SK-N-SH treated with all-trans-retinoic acid at 6 μM for 48 hours (cell line): ENCODE data around the gene OPRM1.

Source experiments
- ARNTL ChIP-seq: fragments of 450-650 bp; formaldehyde crosslinking; IDR thresholded peaks from 2 replicates; pipeline ENCODE4 v1.5.0; 2020; ENCODE audit warnings: low read depth, mild to moderate bottlenecking, moderate library complexity, borderline replicate concordance
- GLIS3 ChIP-seq: fragments of 250-450 bp; sonication (Bioruptor Pico); IDR thresholded peaks from 2 replicates; pipeline ENCODE4 v1.5.0; 2020; ENCODE audit warnings: mild to moderate bottlenecking, moderate library complexity
- PPARA ChIP-seq: fragments of 250-450 bp; sonication (Bioruptor Pico); IDR thresholded peaks from 2 replicates; pipeline ENCODE4 v1.5.0; 2020; ENCODE audit warnings: mild to moderate bottlenecking, borderline replicate concordance
- RARB ChIP-seq: fragments of 250-450 bp; sonication (Bioruptor Pico); IDR thresholded peaks from 2 replicates; pipeline ENCODE4 v1.8.0; 2021; ENCODE audit warnings: mild to moderate bottlenecking, moderate library complexity
- SNAI2 ChIP-seq: fragments of 250-450 bp; sonication (Bioruptor Pico); IDR thresholded peaks from 2 replicates; pipeline ENCODE4 v1.5.0; 2020; ENCODE audit warnings: mild to moderate bottlenecking, moderate library complexity
- TCF4 ChIP-seq: fragments of 250-450 bp; sonication (Bioruptor Pico); IDR thresholded peaks from 2 replicates; pipeline ENCODE4 v1.8.0; 2021; ENCODE audit warnings: mild to moderate bottlenecking, moderate library complexity, borderline replicate concordance
- TOX ChIP-seq: fragments of 250-450 bp; sonication (Bioruptor Pico); IDR thresholded peaks from 2 replicates; pipeline ENCODE4 v1.8.0; 2021; ENCODE audit warnings: mild to moderate bottlenecking, moderate library complexity, borderline replicate concordance
- ZC3H10 ChIP-seq: fragments of 250-450 bp; sonication (Bioruptor Pico); IDR thresholded peaks from 2 replicates; pipeline ENCODE4 v1.5.1; 2021; ENCODE audit warnings: mild to moderate bottlenecking, moderate library complexity
- ZFP3 ChIP-seq: fragments of 250-450 bp; sonication (Bioruptor Pico); IDR thresholded peaks from 2 replicates; pipeline ENCODE4 v1.5.0; 2020; ENCODE audit warnings: mild to moderate bottlenecking, moderate library complexity
- ZFP30 ChIP-seq: fragments of 450-650 bp; formaldehyde crosslinking; IDR thresholded peaks from 2 replicates; pipeline ENCODE4 v1.5.0; 2022; ENCODE audit warnings: mild to moderate bottlenecking, moderate library complexity
- ZNF8 ChIP-seq: fragments of 450-650 bp; formaldehyde crosslinking; IDR thresholded peaks from 2 replicates; pipeline ENCODE4 v1.5.0; 2020; ENCODE audit warnings: mild to moderate bottlenecking, moderate library complexity
- TF ChIP-seq, protein P1 (sequence below): fragments of 250-450 bp; sonication (Bioruptor Pico); IDR thresholded peaks from 2 replicates; pipeline ENCODE4 v1.5.0; 2020; ENCODE audit warnings: mild to moderate bottlenecking, moderate library complexity
- TF ChIP-seq, protein P2 (sequence below): fragments of 250-450 bp; sonication (Bioruptor Pico); IDR thresholded peaks from 2 replicates; pipeline ENCODE4 v1.8.0; 2020; ENCODE audit warnings: mild to moderate bottlenecking, moderate library complexity, borderline replicate concordance
- TF ChIP-seq, protein P3 (sequence below): fragments of 250-450 bp; sonication (Bioruptor Pico); IDR thresholded peaks from 2 replicates; pipeline ENCODE4 v1.5.1; 2021; ENCODE audit warnings: mild to moderate bottlenecking, moderate library complexity

DNA sequence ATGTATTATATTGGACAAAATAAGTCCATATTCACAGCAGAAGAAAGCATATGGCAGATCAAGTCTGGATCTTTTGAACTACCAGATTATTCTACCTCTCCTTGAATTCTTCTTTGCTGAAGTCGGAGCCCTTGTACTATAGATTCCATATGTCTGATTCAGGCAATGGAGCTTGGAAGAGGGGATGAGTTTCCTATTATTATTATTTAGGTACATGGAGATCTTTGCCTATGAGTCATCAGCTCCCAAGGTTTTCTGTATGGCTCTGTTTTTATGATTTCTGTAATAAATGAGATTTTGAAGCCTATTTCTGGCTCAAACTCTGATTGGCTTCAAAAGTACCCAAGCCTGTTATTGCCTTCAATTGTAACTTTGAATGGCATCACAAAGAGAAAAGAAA lies 72.0 kb downstream of the OPRM1 start:
- TF ChIP-seq ZFP30 (CRISPR knock-in tag) (no peak), ZFP3 (CRISPR knock-in tag) (no peak), SNAI2 (no peak), ARNTL (CRISPR knock-in tag) (no peak), RARB (CRISPR knock-in tag) (no peak), GLIS3 (no peak), TOX (CRISPR knock-in tag) (no peak), ZNF8 (no peak), TCF4 (CRISPR knock-in tag) (no peak), PPARA (no peak), ZC3H10 (CRISPR knock-in tag) (no peak)
- TF ChIP-seq, protein P1, sequence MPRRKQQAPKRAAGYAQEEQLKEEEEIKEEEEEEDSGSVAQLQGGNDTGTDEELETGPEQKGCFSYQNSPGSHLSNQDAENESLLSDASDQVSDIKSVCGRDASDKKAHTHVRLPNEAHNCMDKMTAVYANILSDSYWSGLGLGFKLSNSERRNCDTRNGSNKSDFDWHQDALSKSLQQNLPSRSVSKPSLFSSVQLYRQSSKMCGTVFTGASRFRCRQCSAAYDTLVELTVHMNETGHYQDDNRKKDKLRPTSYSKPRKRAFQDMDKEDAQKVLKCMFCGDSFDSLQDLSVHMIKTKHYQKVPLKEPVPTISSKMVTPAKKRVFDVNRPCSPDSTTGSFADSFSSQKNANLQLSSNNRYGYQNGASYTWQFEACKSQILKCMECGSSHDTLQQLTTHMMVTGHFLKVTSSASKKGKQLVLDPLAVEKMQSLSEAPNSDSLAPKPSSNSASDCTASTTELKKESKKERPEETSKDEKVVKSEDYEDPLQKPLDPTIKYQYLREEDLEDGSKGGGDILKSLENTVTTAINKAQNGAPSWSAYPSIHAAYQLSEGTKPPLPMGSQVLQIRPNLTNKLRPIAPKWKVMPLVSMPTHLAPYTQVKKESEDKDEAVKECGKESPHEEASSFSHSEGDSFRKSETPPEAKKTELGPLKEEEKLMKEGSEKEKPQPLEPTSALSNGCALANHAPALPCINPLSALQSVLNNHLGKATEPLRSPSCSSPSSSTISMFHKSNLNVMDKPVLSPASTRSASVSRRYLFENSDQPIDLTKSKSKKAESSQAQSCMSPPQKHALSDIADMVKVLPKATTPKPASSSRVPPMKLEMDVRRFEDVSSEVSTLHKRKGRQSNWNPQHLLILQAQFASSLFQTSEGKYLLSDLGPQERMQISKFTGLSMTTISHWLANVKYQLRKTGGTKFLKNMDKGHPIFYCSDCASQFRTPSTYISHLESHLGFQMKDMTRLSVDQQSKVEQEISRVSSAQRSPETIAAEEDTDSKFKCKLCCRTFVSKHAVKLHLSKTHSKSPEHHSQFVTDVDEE (CRISPR knock-in tag): no peak
- TF ChIP-seq, protein P2, sequence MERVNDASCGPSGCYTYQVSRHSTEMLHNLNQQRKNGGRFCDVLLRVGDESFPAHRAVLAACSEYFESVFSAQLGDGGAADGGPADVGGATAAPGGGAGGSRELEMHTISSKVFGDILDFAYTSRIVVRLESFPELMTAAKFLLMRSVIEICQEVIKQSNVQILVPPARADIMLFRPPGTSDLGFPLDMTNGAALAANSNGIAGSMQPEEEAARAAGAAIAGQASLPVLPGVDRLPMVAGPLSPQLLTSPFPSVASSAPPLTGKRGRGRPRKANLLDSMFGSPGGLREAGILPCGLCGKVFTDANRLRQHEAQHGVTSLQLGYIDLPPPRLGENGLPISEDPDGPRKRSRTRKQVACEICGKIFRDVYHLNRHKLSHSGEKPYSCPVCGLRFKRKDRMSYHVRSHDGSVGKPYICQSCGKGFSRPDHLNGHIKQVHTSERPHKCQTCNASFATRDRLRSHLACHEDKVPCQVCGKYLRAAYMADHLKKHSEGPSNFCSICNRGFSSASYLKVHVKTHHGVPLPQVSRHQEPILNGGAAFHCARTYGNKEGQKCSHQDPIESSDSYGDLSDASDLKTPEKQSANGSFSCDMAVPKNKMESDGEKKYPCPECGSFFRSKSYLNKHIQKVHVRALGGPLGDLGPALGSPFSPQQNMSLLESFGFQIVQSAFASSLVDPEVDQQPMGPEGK (CRISPR knock-in tag): no peak
- TF ChIP-seq, protein P3, sequence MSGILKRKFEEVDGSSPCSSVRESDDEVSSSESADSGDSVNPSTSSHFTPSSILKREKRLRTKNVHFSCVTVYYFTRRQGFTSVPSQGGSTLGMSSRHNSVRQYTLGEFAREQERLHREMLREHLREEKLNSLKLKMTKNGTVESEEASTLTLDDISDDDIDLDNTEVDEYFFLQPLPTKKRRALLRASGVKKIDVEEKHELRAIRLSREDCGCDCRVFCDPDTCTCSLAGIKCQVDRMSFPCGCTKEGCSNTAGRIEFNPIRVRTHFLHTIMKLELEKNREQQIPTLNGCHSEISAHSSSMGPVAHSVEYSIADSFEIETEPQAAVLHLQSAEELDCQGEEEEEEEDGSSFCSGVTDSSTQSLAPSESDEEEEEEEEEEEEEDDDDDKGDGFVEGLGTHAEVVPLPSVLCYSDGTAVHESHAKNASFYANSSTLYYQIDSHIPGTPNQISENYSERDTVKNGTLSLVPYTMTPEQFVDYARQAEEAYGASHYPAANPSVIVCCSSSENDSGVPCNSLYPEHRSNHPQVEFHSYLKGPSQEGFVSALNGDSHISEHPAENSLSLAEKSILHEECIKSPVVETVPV: no peak
